ENCODE results near the gene SLC6A18.

GRCh38 chr5:1187950-1188334 lies 37.2 kb upstream of the SLC6A18 start:
- no peak for TF ChIP-seq POLR2A (IDR thresholded peaks at IDR 0.05; ENCODE audit: low read depth, low read length)
- no peak for TF ChIP-seq POLR2AphosphoS5 (IDR thresholded peaks at IDR 0.05; ENCODE audit: low read depth, low read length)
- no peak for TF ChIP-seq PAX5 (IDR thresholded peaks at IDR 0.05; ENCODE audit: insufficient read depth, low read length, severe bottlenecking)
- TF ChIP-seq TAF1 (IDR thresholded peaks at IDR 0.05; ENCODE audit: low read depth, low read length): no peak
